Measurements from ENCODE around the gene CDH2. TPM values are rescaled to one million over a fixed set of nuclear protein-coding genes. Genes with fewer than 3 reads are reported as not detected.
"Not testable (repeated sequence)": the region's sequence is repeated elsewhere in the genome, so short reads cannot be mapped to it uniquely, and the experiment has no call there.

Gene CDH2
- total RNA-seq, 1 experiment from 2014 or later, result not detected

GRCh38 chr18:27921904-27922751 lies 254.8 kb downstream of the CDH2 start:
- DNase-seq (ENCODE audit: low spot score), result peak; percentile 31

- no peak for DNase-seq (ENCODE audit: low spot score)
Observed at GRCh38 chr18:27921392-27921791, 255.5 kb downstream of the CDH2 start.

- DNase-seq (ENCODE audit: low spot score), result no peak
Observed at GRCh38 chr18:27920836-27921235, 256.1 kb downstream of the CDH2 start.

GRCh38 chr18:27906189-27906588 lies 270.7 kb downstream of the CDH2 start:
- not testable (repeated sequence) for DNase-seq (ENCODE audit: low spot score)

- DNase-seq (ENCODE audit: low spot score), result no peak
Observed at GRCh38 chr18:27903906-27904305, 273.0 kb downstream of the CDH2 start.

GRCh38 chr18:27901424-27902226 lies 275.3 kb downstream of the CDH2 start:
- DNase-seq (ENCODE audit: low spot score), result no peak

Data from HT-29 (cell line).